GM12878 (cell line): Measurements from ENCODE around the gene SYCE1L. TPM values are rescaled to one million over a fixed set of nuclear protein-coding genes. Genes with fewer than 3 reads are reported as not detected.

Experiments
- ATF7 ChIP-seq: fragments of 450-650 bp; IDR thresholded peaks from 2 replicates; pipeline ENCODE4 v1.6.1; 2016; ENCODE audit warnings: low read depth, mild to moderate bottlenecking
- BCL3 ChIP-seq: IDR thresholded peaks from 2 replicates; pipeline ENCODE4 v1.6.1; 2011; ENCODE audit warnings: borderline replicate concordance, low read depth, mild to moderate bottlenecking, moderate library complexity, low read length; ENCODE audit not compliant: insufficient read depth, poor library complexity, severe bottlenecking
- BMI1 ChIP-seq: fragments of 450-650 bp; IDR thresholded peaks from 2 replicates; pipeline ENCODE4 v1.6.1; 2016; ENCODE audit warnings: mild to moderate bottlenecking, moderate library complexity, borderline replicate concordance
- HDAC6 ChIP-seq: fragments of 200-600 bp; sonication (generic); IDR thresholded peaks from one replicate; pipeline ENCODE4 v1.8.0; 2017; ENCODE audit warnings: antibody characterized with exemption; ENCODE audit not compliant: unreplicated experiment
- HDGF ChIP-seq: fragments of 450-650 bp; IDR thresholded peaks from 2 replicates; pipeline ENCODE4 v1.6.1; 2016; ENCODE audit warnings: antibody characterized with exemption
- KDM1A ChIP-seq: fragments of 200-600 bp; sonication (generic); IDR thresholded peaks from 2 replicates; pipeline ENCODE4 v1.6.1; 2016; ENCODE audit warnings: borderline replicate concordance
- NFXL1 ChIP-seq: fragments of 450-650 bp; IDR thresholded peaks from 2 replicates; pipeline ENCODE4 v1.6.1; 2017; ENCODE audit warnings: antibody characterized with exemption, mild to moderate bottlenecking, borderline replicate concordance
- POLR2AphosphoS5 ChIP-seq: IDR thresholded peaks from 2 replicates; pipeline ENCODE4 v1.6.1; 2011; ENCODE audit warnings: mild to moderate bottlenecking, low read length, inconsistent platforms
- SREBF1 ChIP-seq: IDR thresholded peaks from 2 replicates; pipeline ENCODE4 v1.6.1; 2012; ENCODE audit warnings: mild to moderate bottlenecking, low read length
- STAT1 ChIP-seq: fragments of 450-650 bp; conservative IDR thresholded peaks from 2 replicates; pipeline ENCODE4 v1.6.1; 2014; ENCODE audit warnings: antibody characterized with exemption, mild to moderate bottlenecking
- TAF1 ChIP-seq: IDR thresholded peaks from 2 replicates; pipeline ENCODE4 v1.6.1; 2011; ENCODE audit warnings: mild to moderate bottlenecking, low read depth, low read length, borderline replicate concordance
- TBL1XR1 ChIP-seq: IDR thresholded peaks from 2 replicates; pipeline ENCODE4 v1.6.1; 2012; ENCODE audit warnings: low read depth, low read length, improper control_type of control experiment
- TCF3 ChIP-seq: IDR thresholded peaks from 2 replicates; pipeline ENCODE4 v1.6.1; 2012; ENCODE audit warnings: low read depth, mild to moderate bottlenecking, low read length, borderline replicate concordance; ENCODE audit not compliant: insufficient read depth
- ZBTB40 ChIP-seq: fragments of 450-650 bp; IDR thresholded peaks from 2 replicates; pipeline ENCODE4 v1.6.1; 2016; ENCODE audit warnings: mild to moderate bottlenecking, moderate library complexity, borderline replicate concordance
- ZSCAN29 ChIP-seq: fragments of 450-650 bp; IDR thresholded peaks from 2 replicates; pipeline ENCODE4 v1.6.1; 2017; ENCODE audit warnings: mild to moderate bottlenecking, moderate library complexity
- polyA plus RNA-seq, 11 experiments: library from polyadenylated mRNA; depleted of rRNA in 4 of 11; unstranded in 6 of 11; stranded (reverse) in 5 of 11; fragments of >200 nt; fragmentation: Nextera tagmentation in 4 of 11; fragmentation: Illumina TruSeq in 1 of 11; extraction: Ambion mirVana in 4 of 11; extraction: Trizol in 1 of 11; gene quantifications; 1 replicate in 1 of 11; 2 replicates in 10 of 11; pipeline versions ENCODE4 v1.2.1 to v1.2.3, GENCODE V29; 2011 to 2016; ENCODE audit warnings: inconsistent platforms in 2 of 11, missing spikeins in 2 of 11, low read depth in 1 of 11
- total RNA-seq, 4 experiments: library from RNA; depleted of rRNA in 3 of 4; stranded (reverse); fragments of >200 nt in 3 of 4; fragmentation: Illumina TruSeq in 1 of 4; extraction: Trizol in 1 of 4; gene quantifications; 2 replicates each; pipeline versions ENCODE4 v1.2.1 to v1.2.3, GENCODE V29; 2013 to 2021
- TF ChIP-seq, protein P1 (sequence below): fragments of 150-350 bp; IDR thresholded peaks from 2 replicates; pipeline ENCODE4 v1.6.1; 2016; ENCODE audit warnings: low read depth, low read length
- TF ChIP-seq, protein P2 (sequence below): fragments of 450-650 bp; IDR thresholded peaks from 2 replicates; pipeline ENCODE4 v1.6.1; 2017; ENCODE audit warnings: mild to moderate bottlenecking

The SYCE1L gene
- total and polyA plus RNA-seq, 10 of the 15 experiments (the other 5 are each of a cell fraction or from before 2014, with no cell fraction given), result 0.35 to 4.6 (median 0.91) TPM; not detected in 5

- TF ChIP-seq STAT1 (no peak), POLR2AphosphoS5 (peak; percentile 90), BMI1 (no peak), SREBF1 (no peak), BCL3 (no peak), HDGF (peak; percentile 85), KDM1A (no peak), TBL1XR1 (no peak), NFXL1 (no peak), ZSCAN29 (no peak), HDAC6 (no peak), ZBTB40 (peak; percentile 95), ATF7 (peak; percentile 68), TAF1 (peak; percentile 77), TCF3 (peak; percentile 20; the same call in 1 of the 2 replicates)
- TF ChIP-seq, protein P1, sequence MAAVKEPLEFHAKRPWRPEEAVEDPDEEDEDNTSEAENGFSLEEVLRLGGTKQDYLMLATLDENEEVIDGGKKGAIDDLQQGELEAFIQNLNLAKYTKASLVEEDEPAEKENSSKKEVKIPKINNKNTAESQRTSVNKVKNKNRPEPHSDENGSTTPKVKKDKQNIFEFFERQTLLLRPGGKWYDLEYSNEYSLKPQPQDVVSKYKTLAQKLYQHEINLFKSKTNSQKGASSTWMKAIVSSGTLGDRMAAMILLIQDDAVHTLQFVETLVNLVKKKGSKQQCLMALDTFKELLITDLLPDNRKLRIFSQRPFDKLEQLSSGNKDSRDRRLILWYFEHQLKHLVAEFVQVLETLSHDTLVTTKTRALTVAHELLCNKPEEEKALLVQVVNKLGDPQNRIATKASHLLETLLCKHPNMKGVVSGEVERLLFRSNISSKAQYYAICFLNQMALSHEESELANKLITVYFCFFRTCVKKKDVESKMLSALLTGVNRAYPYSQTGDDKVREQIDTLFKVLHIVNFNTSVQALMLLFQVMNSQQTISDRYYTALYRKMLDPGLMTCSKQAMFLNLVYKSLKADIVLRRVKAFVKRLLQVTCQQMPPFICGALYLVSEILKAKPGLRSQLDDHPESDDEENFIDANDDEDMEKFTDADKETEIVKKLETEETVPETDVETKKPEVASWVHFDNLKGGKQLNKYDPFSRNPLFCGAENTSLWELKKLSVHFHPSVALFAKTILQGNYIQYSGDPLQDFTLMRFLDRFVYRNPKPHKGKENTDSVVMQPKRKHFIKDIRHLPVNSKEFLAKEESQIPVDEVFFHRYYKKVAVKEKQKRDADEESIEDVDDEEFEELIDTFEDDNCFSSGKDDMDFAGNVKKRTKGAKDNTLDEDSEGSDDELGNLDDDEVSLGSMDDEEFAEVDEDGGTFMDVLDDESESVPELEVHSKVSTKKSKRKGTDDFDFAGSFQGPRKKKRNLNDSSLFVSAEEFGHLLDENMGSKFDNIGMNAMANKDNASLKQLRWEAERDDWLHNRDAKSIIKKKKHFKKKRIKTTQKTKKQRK, result peak; percentile 81
- TF ChIP-seq, protein P2, sequence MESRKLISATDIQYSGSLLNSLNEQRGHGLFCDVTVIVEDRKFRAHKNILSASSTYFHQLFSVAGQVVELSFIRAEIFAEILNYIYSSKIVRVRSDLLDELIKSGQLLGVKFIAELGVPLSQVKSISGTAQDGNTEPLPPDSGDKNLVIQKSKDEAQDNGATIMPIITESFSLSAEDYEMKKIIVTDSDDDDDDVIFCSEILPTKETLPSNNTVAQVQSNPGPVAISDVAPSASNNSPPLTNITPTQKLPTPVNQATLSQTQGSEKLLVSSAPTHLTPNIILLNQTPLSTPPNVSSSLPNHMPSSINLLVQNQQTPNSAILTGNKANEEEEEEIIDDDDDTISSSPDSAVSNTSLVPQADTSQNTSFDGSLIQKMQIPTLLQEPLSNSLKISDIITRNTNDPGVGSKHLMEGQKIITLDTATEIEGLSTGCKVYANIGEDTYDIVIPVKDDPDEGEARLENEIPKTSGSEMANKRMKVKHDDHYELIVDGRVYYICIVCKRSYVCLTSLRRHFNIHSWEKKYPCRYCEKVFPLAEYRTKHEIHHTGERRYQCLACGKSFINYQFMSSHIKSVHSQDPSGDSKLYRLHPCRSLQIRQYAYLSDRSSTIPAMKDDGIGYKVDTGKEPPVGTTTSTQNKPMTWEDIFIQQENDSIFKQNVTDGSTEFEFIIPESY, result no peak
Measured at GRCh38 chr16:77190478-77191258, 8.5 kb upstream of the SYCE1L start, which contains the start of gene MON1B (continued).
